Thoracic aorta (tissue), 2 donors: ENCODE data around the gene WNT5A. TPM values are rescaled to one million over a fixed set of nuclear protein-coding genes. Genes with fewer than 3 reads are reported as not detected.

ENCODE experiments used
- ATAC-seq: fragments of 150-250 bp; one replicate; pipeline ENCODE4 v1.8.0; 2017; ENCODE audit warnings: low read depth; ENCODE audit not compliant: insufficient number of reproducible peaks, low FRiP score
- DNase-seq: peaks from one replicate; pipeline ENCODE4 v3.0.0-alpha.2; 2020; ENCODE audit warnings: low spot score
- H3K27ac ChIP-seq, 2 donors: fragments of 200-600 bp; sonication (generic); 1 replicate in 1 of 2; 2 replicates in 1 of 2; pipeline ENCODE4 v1.5.1; 2016; ENCODE audit warnings: mild to moderate bottlenecking in 2 of 2, moderate library complexity in 2 of 2
- H3K27me3 ChIP-seq: fragments of 200-600 bp; sonication (generic); replicated peaks from 2 replicates; pipeline ENCODE4 v1.6.0; 2016; ENCODE audit warnings: mild to moderate bottlenecking; ENCODE audit not compliant: insufficient read depth
- H3K36me3 ChIP-seq: fragments of 200-600 bp; sonication (generic); one replicate; pipeline ENCODE4 v1.5.1; 2016
- H3K4me1 ChIP-seq, 2 donors: fragments of 200-600 bp; sonication (generic); 1 replicate in 1 of 2; 2 replicates in 1 of 2; pipeline versions ENCODE4 v1.5.1 to v1.6.0; 2016; ENCODE audit warnings: low read depth in 2 of 2, mild to moderate bottlenecking in 1 of 2; ENCODE audit not compliant: control insufficient read depth in 1 of 2
- H3K4me3 ChIP-seq: fragments of 200-600 bp; sonication (generic); 2 replicates; pipeline ENCODE4 v1.5.1; 2016; ENCODE audit warnings: mild to moderate bottlenecking
- H3K9me3 ChIP-seq: fragments of 200-600 bp; sonication (generic); 2 replicates; pipeline ENCODE4 v1.5.1; 2016
- CTCF ChIP-seq: fragments of 200-600 bp; sonication (generic); IDR thresholded peaks from one replicate; pipeline ENCODE4 v1.5.1; 2019; ENCODE audit warnings: antibody characterized with exemption
- total RNA-seq, 2 donors: library from RNA; depleted of rRNA; stranded (reverse); fragments of >200 nt; gene quantifications; one replicate each; pipeline versions ENCODE4 v1.1.0 to v1.2.3, GENCODE V29; 2016

WNT5A gene
- total RNA-seq, 2 donors from 2014 or later: 5.4 to 6.5 TPM

GRCh38 chr3:55427739-55428138 lies 59.4 kb downstream of the WNT5A start:
- TF ChIP-seq CTCF: no peak
- Histone ChIP-seq H3K9me3 (no peaks in the 10 kb centered on the region), H3K27me3 (no peaks in the 10 kb centered on the region), H3K4me3 (no peak overlapping the region), H3K36me3 (no peaks in the 10 kb centered on the region), H3K4me1 (no peaks in the 10 kb centered on the region), H3K27ac (no peak overlapping the region)
- DNase-seq (no peak), ATAC-seq (no peak)

DNA sequence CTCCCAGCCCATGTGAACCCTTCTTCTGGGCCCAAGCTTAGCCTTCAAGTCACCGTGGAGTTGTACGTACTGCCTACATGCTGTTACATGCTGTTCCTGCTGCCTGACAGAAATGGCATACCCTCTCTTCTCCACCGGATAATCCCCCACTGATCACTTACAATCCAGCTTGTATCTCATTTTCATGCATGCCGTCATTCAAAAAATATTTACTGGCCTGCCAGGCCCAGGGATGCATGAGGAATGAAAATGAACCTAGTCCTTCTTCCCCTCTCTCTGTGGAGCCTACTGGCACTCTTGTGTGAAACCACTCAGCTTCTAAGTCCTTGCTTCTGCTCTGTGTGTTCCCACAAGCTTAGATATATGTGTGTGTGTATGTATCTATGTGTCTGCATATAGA lies 60.6 kb downstream of the WNT5A start:
- Histone ChIP-seq H3K27me3 (no peaks in the 10 kb centered on the region), H3K36me3 (no peaks in the 10 kb centered on the region), H3K4me3 (no peak overlapping the region), H3K27ac (no peak overlapping the region), H3K9me3 (no peaks in the 10 kb centered on the region), H3K4me1 (no peaks in the 10 kb centered on the region)
- DNase-seq: no peak
- no peak for ATAC-seq
- TF ChIP-seq CTCF: no peak

- Histone ChIP-seq H3K4me1 (no peaks in the 10 kb centered on the region), H3K27me3 (no peaks in the 10 kb centered on the region), H3K4me3 (no peak overlapping the region), H3K27ac (no peak overlapping the region), H3K36me3 (no peaks in the 10 kb centered on the region), H3K9me3 (peaks cover 4% of the 10 kb centered on the region)
- no peak for TF ChIP-seq CTCF
- no peak for ATAC-seq
- DNase-seq: no peak
Measured at GRCh38 chr3:55423782-55424181, 63.3 kb downstream of the WNT5A start.

DNA sequence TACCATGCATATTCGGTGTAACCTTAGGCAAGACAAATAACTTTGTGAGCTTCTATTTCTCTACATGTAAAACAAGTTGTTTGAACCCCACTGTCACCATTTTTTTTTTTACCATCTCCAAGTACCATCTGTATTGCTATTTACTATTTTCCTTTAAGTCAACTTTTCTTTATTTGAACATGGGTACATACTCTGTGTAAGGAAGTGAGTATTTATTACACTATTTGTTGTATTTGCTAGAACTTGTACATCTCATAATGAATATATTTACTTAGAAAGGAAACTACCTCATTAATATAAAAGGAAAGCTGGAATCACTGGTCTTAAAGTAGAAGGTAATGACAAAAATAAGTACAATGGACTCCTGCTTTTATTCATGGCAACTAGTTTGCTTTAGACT lies 69.9 kb downstream of the WNT5A start:
- Histone ChIP-seq H3K9me3 (peaks cover 4% of the 10 kb centered on the region), H3K27ac (no peak overlapping the region), H3K27me3 (no peaks in the 10 kb centered on the region), H3K36me3 (no peaks in the 10 kb centered on the region), H3K4me1 (no peaks in the 10 kb centered on the region), H3K4me3 (no peak overlapping the region)
- ATAC-seq (no peak), DNase-seq (no peak)
- TF ChIP-seq CTCF: no peak

GRCh38 chr3:55416331-55416821 lies 70.7 kb downstream of the WNT5A start:
- TF ChIP-seq CTCF: no peak
- Histone ChIP-seq H3K27me3 (no peaks in the 10 kb centered on the region), H3K4me3 (no peak overlapping the region), H3K36me3 (no peaks in the 10 kb centered on the region), H3K4me1 (no peaks in the 10 kb centered on the region), H3K9me3 (peaks cover 4% of the 10 kb centered on the region), H3K27ac (no peak overlapping the region)
- ATAC-seq (no peak), DNase-seq (no peak)
